ENCODE data around the gene ANGEL1.

The ANGEL1 gene

DNA sequence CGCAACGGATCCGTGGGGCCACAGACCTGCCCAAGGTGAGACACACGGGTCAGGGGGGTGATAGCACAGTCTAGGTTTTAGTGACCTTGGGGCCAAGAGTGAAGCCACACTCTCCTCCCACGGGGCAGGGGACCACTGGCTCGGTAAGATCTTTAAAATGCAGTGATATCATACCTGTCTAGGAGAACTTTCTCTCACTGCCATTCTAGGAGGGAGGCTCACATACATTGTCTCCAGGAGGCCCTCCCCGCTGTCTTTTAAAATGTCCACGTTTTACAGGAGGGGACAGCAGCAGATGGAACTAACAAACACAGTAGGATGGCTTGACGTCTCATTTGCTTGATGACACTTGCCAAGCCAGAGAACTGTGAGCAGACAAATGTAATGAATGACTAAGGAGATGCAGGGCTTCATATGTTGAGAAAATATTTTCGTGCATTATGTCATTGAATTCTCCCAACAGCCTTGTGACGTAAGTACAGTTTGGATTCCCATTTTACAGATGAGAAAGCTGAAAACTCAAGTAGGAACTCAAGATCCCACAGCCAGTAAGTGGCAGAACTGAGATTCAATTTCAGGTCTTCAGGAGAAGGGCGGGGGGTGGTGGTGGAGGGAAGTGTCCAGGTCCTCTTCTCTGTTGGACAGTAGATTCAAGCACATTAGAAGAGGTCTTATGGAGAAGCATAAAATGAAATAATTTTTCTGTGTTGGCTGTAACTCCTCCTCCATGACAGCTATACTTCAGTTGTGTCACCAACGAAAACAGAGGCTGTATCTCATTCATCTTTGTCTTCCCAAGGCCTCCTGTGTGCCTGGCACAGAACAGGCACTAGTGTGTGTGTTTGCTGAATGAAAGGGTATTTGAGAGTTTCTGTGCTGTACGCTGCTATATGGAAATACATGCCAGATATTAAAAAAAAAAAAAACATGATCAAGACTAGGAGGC lies 49.3 kb downstream of the ANGEL1 start:
- no peak for DNase-seq

DNA sequence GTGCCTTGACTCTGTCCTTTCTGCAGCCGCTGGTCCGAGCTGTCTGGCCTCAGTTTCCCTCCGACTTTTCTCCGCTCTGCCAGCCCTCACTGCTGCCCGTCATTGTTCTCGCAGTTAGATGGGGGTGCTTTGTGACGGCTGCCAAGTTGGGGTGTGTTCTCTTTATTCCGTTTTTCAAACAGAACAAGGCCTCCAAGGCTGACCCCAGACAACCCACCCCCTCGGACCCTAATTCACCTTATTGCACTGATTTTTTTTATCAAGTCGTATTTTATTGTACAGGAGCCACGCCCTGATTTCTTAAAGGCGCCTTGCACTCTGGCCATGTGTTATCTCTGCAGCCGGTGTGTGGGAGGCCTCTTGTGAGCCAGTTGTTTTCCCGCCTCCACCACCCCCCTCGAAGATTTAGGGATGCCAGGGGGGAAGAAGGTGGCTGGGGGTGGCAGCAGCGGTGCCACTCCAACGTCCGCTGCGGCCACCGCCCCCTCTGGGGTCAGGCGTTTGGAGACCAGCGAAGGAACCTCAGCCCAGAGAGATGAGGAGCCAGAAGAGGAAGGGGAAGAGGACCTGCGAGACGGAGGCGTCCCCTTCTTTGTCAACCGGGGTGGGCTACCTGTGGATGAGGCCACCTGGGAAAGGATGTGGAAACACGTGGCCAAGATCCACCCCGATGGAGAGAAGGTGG lies 50.1 kb downstream of the ANGEL1 start:
- no peak for DNase-seq

DNA sequence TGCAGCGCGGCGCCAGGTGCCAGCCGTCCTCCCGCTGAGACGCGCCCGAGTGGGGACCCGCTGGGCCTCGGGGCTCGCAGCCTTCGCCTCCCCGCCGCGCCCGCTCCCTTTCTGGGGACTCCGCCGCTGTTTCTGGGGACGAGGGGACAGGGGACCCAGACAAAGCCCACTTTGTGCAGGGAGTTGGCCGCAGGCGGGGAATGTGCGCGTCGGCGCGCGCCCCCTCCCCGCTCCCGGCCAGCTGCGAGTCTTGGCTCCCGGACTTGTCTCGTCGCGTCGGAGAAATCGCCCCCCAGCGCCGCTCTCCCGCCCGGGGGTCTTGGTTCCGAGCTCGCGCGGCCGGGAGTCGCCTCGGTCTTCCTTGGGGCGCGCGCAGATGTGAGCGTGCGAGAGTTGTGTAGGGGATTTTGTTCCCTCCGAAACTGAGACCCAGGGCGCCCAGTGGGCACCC lies 50.7 kb downstream of the ANGEL1 start:
- no peak for DNase-seq

DNA sequence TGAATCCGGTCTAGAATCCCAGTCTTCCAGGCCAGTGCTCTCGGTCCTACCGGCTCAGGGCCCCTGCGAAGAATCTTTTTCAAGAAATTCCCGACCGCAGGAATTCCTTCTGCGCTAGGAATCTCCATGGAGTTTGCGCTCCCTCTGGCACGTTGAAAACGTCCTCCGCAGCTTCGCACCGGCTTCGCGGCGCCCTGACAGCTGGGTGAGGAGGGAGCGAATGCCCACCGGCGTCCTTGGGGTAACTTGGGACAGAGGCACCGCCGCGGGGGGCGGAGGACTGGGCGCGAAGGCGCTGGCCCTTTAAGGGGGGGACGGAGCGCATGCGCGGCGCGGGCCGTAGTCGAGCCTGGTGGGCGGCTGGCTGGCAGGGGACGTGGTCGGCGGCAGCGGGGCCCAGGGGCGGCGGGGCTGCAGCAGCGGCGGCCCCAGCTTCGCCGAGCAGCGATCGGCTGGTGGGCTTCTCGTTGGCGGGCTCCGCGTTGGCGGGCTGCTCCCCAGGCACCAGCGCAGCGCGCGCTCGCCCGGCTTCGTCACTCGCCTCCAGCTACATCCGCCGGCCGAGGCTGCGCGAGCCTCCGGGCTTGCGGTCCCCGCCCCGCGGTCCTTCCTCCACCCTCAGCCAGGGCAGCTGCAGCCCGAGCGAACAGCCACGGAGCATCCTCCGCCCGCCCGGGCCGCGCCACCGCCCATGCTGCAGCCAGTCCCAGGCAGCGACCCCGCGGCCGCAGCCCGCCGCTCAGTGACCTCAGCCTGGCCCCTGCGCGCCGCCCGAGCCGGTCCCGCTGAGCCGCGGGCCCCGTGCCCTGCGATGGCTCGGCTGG lies 51.3 kb downstream of the ANGEL1 start, which contains the start of gene VASH1:
TSS of gene VASH1 (plus strand) at position 333 of the 824 bp plus-strand sequence. CDS start 1,354 bp downstream, outside the sequence.
- peak; percentile 57 for DNase-seq

DNA sequence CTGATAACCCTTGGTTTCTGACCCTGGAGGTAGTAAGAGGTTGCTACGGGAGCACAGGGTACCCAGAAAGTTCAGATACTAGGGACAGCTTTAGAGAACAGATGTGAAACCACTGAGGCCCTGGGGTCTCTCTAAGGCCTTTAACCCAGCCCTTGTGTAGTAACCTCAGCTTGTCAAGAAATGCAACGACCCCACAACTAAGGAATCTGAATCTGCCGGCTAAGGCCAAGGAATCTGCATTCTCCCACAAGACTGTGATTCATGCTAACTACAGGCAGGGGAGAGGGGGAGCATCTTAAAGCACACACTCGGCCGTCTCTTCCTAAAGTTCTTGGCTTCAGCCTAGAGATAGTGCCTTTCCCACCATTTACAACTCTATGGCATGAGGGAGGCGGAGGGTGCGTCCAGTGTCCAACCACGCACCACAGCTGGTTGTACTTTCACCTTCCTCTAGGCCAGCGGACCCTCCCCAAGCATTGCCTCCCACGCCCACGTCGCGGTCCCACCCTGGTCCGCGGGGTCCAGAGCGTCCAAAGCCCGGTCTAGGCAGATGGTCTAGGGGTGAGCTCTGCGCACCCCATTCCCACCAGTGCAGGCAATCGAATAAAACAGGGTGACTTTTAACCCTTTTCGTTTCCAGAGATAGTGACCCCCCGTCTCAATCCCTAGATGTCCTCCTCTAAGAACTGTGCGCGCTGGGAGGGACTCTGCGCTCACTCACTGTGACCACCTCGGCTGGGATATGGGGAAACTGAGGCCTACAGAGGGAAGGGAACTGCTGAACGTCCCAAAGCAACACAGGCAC lies 52.1 kb downstream of the ANGEL1 start:
- no peak for DNase-seq

DNA sequence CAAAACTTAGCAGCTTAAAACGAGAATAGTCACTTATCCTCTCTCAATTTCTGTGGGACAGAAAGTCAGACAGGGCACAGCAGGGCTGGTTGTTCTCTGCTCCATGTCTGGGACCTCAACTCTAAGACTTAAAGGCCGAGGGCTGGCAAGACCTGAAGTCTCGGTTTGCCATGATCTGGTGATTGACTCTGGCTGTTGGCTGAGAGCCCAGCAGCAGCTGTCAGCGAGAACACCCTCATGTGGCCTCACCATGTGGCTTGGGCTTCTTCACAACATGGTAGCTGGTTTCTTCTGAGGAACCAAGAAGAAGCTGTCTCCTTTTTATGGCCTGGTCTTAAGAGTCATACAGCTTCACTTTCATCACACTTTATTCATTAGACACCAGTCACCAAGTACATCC lies 53.1 kb downstream of the ANGEL1 start:
- no peak for DNase-seq

DNA sequence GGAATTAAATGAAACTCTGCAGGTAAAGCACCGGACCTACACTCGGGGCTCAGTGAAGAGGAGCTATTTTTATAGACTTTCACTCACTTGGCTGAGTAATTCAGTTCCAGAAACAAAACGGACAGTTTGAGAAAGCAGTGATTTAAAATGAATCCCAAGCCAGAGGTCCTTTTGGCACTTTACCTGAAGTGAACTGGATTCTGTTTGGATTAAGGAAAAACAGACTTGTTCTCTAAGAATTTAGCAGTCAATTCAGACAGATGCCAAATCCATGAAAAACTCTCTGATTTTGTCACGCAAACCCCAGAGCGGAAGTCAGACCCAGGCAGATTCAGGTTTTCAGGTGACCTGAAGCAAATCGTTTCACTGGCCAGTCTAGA lies 56.3 kb downstream of the ANGEL1 start:
- no peak for DNase-seq

DNA sequence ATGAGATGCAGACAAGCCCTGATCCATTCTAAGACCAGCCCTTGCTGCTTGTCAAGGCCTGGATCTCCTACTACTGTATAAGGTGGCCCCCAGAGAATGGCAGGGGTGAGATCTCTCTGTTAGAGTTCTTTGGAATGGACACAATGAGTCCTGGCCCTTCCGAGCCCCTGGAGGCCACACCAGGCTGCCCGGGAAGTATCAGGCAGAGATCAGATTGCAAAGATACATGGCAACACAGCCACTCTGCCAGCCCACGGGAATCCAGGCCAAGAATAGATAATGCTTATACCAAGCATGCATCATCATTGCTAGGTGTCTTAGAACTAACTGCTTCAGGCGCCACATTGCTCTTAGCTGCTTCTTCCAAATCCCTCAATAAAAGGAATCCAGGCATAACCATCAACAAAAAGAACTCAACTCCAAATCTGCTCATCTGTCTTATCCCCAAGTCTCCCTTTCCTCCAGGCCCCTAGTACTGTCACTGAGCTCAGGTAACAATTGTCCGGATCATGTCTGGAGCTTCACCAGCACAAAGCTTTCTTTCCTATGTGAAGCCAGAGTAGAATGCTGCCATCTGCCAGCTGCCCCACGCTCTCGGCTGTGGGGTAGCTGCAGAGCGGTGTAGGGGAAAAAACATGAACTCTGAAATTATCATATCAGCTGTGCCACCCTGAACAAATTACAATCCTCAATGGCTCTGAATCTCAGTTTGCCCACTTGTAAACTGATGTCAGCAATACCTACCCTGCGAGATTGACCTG lies 56.9 kb downstream of the ANGEL1 start:
- DNase-seq, result no peak

DNA sequence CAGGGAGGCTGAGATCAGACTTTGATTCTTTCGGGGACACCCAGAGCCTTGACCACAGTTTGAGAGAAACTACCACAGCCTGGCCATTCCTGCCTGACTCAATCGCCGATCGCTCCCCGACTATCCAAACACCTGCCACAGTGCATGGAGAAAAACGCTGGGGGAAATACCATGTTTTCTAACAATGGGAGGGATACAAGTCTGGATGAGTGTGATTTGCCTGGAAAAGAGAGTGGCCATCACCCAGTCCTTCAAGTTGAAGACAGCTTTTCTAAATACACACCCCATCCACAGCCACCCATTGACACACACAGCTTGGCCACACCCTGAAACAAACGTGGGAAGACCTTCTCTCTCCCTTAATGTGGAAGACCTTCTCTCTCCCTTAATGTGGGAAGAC lies 58.1 kb downstream of the ANGEL1 start:
- no peak for DNase-seq

DNA sequence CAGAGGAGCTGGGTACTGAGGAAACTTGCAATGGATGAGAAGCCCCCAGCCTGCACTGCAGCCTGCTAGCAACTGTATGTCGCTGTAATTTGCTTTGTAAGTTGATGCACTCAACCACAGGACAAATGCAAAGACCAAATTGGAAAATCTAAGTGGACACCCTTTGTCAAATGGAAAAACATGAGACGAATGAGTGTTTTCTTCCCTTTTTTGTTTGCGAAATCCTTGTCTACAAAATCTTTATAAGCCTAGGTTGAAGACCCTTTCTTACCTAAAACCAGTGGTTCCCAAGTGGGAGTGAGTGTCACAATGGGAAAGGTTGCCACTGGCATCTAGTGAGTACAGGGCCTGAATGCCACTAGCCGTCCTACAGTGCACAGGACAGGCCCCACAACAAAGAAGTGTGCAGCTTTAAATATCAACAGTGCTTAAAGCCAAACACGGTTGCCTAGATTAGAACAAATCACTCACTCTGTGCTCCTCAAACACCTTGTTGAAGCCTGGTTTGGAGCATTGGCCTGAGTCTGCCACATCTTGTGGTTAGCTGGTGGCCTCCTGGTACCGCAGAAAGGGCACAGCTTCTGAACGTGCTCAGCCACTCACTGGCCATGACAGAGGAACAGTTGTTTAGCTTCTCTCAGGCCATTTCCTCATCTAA lies 59.0 kb downstream of the ANGEL1 start:
- no peak for DNase-seq

DNA sequence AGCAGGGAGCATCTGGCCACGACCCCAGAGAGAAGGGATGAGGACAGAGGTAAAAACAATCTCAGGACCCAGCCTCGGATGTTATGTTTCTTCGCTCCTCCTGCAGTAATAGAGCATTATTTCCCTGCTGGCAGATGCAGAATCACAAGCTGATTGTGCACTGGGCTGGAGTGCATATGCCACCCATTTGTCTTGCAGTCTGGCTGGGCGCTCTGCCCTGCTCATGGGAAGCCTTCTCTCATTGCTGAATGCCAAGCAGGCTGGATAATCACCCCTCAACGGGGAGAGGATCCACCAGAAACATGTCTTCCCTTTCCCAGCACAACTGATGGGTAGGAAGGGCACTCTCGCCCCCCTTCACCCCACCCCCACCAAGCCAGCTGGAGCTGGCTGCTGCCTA lies 59.9 kb downstream of the ANGEL1 start:
- no peak for DNase-seq

DNA sequence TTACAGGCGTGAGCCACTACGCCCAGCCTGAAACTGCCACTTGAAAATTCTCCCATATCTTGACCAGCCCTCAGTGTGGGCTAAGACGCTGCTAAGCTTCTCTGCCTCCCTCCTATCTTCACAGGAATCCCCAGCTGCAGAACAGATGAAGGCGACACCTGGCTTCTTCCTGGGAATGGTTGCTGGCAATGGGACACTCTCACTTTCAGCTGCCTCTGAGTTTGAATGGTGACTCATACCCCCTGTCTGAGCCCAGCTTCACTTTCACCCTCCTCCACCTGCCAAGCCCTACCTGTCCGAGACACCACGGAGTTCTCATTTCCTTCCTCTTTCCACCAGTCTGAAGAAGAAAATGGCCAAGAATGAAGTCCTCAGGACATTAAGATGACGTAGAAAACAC lies 69.7 kb downstream of the ANGEL1 start:
- no peak for DNase-seq

DNA sequence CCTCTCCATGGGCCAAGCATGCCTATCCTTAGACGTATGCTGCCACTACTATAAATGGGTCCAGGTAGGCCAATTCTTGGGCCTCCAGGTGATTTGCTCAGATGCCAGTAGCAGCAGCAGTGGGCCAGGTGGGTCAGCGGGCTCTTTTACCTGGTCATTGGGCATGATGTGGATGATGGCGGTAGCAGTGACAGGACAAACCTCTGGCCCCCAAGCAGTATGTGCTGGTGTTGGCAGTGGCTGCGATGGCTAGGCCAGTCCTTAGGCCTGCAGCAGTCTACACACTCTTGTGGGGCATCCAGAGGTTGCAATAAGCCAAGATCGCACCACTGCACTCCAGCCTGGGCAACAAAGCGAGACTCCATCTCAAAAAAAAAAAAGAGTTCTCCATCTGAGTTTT lies 70.5 kb downstream of the ANGEL1 start:
- no peak for DNase-seq

DNA sequence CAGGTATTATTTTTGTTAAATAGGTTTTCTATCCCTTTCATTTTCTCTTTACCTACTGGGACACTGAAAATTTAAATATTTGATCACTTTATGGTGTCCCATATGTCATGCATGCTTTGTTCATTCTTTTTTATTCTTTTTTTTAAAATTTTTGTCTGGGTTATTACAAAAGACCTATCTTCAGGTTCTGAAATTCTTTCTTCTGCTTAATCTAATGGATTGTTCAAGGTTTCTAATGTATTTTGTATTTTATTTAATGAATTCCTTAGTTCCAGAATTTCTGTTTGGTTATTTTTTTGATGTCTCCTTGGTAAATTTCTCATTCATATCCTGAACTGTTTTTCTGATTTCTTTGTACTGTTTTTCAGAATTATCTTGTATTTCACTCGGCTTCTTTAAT lies 71.6 kb downstream of the ANGEL1 start:
- DNase-seq, result no peak

Data from stimulated activated CD4-positive, alpha-beta T cell treated with anti-CD3 and anti-CD28 coated beads, Interleukin-12 subunit alpha, Interleukin-12 subunit beta, amount 100 ng/mL, for 4 hours (primary cell).